Activated CD8-positive, alpha-beta memory T cell treated with anti-CD3 and anti-CD28 coated beads, Interleukin-2, amount 50 U/mL, for 1 hour (primary cell): ENCODE data around the gene DGKI.

Experiments
- DNase-seq: peaks from one replicate; pipeline ENCODE4 v3.0.0-alpha.2; 2020; ENCODE audit errors: extremely low read depth

The DGKI gene

GRCh38 chr7:137787301-137787976 lies 59.3 kb downstream of the DGKI start:
- DNase-seq = no peak

DNA sequence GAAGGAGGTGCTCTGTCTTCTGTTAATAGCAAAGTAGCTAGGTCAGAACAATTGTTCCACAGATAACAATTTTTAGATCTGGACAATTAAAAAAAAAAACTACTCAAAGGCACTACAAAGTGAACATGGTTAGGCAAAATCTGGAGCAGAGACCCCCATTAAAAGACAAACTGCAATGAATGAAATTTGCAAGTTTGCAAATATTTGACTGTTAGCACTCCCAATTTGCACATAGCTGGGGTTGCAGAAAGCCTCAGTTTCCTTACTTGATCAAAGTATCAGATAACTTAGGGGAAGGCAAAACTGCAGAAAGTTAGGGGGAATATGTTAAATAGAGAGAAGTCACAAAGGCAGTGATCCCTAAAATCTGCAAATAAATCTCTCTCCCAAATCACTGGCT lies 68.3 kb downstream of the DGKI start:
- DNase-seq = no peak

DNA sequence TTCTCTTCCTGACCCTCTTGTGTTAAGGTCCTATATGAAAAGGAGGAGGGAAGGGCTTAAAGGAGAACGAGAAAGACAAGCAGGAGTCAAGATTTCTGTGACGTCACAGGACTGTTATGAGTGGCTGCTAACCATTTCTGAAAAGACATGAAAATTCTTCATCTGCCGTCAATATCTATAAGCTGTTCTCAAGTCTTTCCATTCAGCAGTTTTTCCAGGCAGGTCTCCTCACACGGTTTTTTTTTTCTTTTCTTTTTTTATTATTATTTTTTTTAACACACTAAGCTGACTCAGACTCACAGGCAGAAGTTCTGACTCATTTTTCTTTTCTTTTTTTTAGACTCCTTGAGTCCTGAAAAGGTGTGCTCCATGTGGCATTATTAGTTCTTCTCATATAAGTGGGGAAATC lies 72.0 kb downstream of the DGKI start:
- no peak for DNase-seq

- DNase-seq = no peak
Observed at GRCh38 chr7:137772748-137773147, 74.0 kb downstream of the DGKI start.

GRCh38 chr7:137772316-137772715 lies 74.5 kb downstream of the DGKI start:
- no peak for DNase-seq

GRCh38 chr7:137771679-137772078 lies 75.1 kb downstream of the DGKI start:
- no peak for DNase-seq

- no peak for DNase-seq
Observed at GRCh38 chr7:137771273-137771672, 75.5 kb downstream of the DGKI start.

DNA sequence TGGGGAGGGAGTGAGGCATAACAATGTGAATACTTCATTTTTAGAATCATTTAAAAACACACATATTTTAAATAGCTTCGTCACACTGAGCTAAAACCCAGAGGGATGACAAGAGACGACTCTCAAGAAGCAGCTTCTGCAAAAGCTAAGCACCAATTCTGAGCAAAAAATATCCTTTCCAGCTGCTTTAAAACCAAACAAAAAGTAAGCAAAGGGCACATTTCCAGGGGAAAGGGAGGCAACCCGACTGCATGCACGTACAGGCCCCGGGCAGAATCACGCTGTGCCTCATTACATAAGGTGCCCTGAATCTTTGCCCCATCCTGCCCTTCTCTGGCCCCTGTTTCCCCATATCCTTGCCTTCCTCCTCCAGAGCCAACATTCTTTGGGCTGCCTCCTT lies 78.4 kb downstream of the DGKI start:
- no peak for DNase-seq

DNA sequence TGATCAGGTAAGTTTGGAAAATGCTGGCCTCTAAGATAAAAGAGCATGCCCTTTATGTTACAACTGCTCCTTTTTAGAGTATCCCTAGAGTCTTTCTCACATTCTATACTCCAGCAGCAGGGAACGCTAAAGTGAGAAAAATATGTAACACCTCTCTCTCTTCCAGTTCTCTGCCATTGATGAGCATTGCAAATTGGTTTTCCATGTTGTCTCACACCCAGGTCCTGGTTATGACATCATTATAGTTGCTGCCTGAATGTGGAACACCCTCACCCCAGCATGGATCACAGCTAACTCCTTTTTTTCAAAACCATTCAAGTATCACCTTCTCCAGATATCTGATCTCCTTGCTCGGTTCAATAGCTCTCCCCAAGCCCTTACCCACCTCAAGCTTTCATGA lies 84.4 kb downstream of the DGKI start:
- DNase-seq = no peak

DNA sequence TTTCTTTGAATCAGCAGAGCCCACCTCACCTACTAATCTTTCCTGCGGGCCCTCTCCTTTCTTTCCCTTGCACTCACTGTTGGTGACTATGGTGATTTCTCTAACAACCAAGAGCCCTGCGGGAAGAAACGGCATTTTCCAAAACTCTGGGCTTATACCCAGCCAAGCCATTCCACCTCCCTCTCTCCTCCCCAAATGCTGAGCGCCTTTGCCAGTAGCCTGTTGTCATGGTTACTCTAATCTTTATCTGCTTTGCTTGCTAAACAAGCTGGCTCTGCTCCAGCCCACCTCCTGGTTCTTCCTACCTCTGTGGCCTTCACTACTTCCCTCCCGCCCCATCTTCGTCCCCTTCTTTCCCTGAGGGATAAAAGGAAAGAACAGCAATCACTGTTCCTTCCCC lies 86.7 kb downstream of the DGKI start:
- no peak for DNase-seq

DNA sequence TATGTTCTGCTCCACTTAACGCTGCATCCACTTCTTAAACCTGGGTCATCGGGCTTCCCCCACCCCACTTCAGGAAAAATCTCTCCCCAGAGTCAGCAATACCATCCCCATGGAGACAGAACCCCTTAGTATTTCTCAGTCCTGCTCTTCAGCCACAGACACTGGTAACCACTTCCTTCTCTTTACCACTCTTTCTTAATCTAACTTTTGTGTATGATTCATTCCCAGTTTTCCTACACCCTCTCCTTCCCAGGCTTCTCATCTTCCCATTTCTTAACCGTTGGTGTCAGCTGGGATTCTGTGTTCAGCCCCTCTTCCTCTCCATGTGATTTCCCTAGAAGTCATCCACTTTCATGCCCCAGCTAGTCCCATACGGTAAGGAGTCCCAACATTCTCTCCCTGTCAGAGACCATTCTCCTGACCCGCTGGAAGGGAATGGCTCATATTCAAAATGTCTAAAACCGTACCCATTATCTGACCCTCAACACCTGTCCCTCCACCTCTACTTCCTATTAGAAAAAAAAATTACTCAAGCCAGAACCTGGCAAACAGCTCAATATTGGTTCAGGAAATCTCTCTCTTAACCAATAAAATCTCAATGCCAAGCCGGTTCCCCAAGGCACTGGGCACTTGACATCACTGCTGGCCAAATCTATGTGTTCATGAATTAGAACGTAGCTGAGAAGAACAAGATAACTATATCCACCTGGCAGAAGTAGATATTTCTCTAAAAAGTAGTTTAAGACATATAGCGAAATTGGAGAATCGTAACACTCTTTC lies 89.4 kb downstream of the DGKI start:
- no peak for DNase-seq

DNA sequence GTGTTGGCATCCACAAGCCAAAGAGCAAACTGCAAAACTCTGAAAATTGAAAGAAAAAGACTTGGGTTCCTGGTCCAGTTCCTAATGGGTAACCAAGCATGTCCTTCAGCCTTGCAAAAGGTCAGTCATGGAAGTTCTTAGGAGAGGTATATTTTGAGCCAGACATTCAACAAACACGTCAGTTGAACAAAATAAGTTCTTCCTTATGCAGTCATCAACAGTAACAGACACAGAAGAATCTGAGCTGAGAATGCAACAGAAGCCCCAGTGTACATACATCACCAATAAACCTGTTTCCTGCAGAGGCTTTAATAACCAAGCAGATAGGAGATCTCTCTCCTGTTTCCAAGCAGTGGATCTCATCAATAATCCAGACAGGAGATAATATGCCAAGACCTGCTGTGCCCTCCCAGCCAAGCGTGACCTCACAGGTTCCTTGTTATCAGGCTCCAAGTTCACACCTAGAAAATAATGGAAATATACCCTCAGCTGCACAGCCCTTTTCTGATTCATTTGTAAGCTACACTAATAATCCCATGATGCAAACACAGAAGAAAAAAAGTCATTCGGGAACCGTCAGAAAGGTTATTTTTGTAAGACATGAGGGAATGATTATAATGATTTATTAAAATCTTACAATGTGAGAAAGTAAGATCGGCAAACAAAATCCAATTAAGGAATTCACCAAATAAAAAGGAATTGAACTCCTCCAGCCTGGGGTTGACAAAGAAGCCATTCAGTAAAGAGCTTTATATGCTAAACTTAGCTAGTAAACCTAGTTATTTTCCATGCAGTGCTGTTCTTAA lies 90.7 kb downstream of the DGKI start:
- no peak for DNase-seq

GRCh38 chr7:137755427-137755826 lies 91.3 kb downstream of the DGKI start:
- no peak for DNase-seq

- DNase-seq = no peak
Observed at GRCh38 chr7:137753948-137754851, 92.6 kb downstream of the DGKI start.

DNA sequence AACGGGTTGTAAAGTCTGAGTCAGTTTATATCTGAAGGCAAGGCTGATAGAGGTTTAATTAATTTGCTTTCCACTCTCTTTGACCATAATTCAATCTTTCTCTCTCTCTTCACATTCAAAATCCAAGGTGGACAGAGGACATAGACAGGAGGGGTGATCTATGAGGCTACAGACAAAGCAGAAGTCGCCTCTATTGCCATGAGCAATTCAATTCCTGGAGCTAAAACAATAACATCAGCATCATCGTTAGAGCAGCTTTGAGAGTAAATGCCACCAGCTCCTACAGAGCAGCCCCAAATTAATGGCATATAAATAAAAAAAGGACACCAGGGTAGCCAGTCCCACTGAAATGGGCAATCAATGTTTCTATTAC lies 93.2 kb downstream of the DGKI start:
- DNase-seq = no peak

DNA sequence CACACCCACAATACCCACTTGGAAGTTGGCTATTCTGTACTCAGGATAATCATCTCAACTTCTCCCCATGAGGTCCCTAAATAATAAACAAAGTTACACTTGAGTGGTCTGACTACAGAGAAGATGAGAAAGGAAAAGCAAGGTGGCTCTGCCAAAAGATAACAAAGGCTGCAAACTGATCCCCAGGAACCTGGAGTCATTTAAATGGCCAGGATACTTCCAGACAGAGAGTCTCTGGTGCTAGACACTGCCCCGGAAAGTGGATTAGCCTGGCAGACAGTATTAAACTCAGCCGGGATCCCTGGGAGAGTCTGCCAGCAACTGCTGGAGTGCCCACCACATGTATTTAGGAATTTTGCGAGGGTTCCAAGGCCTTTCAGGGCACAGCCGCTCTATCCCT lies 93.7 kb downstream of the DGKI start:
- no peak for DNase-seq

DNA sequence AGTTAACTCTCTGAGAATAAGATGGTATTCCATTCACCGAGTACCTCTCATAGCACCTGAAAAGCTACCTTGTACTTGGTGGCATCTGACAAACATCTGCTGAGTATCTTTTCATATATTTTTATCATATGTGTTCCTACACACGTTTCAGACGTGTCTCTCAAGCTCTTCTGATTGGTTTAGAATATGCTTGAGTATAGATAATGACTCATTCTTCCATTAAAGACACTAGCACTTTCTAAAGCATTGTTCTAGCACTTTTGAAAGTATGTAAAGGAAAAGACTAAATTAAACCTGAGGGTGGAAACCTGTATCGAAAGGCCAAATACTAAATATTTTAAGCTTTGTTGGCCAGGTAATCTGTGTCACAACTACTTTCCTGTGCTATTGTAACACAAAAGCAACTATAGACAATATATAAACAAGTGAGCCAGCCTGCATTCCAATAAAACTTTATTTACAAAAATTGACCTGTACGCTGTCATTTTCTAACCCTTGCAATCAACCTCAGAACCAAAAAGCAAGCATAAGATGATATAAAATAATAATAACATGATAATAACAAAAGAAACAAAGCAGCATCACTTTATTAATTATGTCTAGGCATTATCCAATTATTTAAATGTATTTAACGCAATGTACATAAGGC lies 95.3 kb downstream of the DGKI start:
- DNase-seq = no peak

GRCh38 chr7:137747359-137748031 lies 99.3 kb downstream of the DGKI start:
- no peak for DNase-seq

DNA sequence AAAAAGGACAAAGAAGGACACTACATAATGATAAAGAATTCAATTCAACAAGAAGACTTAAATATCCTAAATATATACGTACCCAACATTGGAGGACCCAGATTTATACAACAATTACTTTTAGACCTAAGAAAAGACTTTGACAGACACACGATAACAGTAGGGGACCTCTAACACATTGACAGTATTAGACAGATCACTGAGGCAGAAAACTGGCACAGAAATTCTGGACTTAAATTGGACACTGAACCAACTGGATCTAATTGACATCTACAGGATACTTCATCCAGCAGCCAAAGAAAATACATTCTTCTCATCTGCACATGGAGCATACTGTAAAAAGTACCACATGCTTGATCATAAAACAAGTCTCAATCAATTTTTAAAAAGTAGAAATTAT lies 103.8 kb downstream of the DGKI start:
- no peak for DNase-seq

- no peak for DNase-seq
Observed at GRCh38 chr7:137742051-137742450, 104.7 kb downstream of the DGKI start.

GRCh38 chr7:137741443-137741842 lies 105.3 kb downstream of the DGKI start:
- DNase-seq = no peak
